Heart left ventricle (tissue), 16 donors: ENCODE results near the gene FYN. TPM values are rescaled to one million over a fixed set of nuclear protein-coding genes. Genes with fewer than 3 reads are reported as not detected.

Source experiments
- ATAC-seq, 4 donors: fragments of 200-7000 bp; cut with Tn5 transposase; one replicate each; pipeline ENCODE4 v1.9.1; 2020 to 2022; ENCODE audit warnings: moderate library complexity in 4 of 4, mild to moderate bottlenecking in 3 of 4, moderate number of reproducible peaks in 1 of 4
- DNase-seq, 5 donors: peaks; one replicate each; pipeline ENCODE4 v3.0.0-alpha.2; 2020
- H3K27ac ChIP-seq, 12 donors: fragments of 200-600 bp; sonication (generic) in 4 of 12; one replicate each; pipeline versions ENCODE4 v1.5.0 to v1.8.0; 2016 to 2022; ENCODE audit warnings: mild to moderate bottlenecking in 2 of 12
- H3K27me3 ChIP-seq, 9 donors: fragments of 200-600 bp; sonication (generic) in 2 of 9; one replicate each; pipeline versions ENCODE4 v1.5.1 to v1.8.0; 2016 to 2022; ENCODE audit warnings: mild to moderate bottlenecking in 3 of 9
- H3K36me3 ChIP-seq, 9 donors: fragments of 200-600 bp; sonication (generic) in 2 of 9; one replicate each; pipeline versions ENCODE4 v1.5.0 to v1.8.0; 2018 to 2022; ENCODE audit warnings: mild to moderate bottlenecking in 2 of 9
- H3K4me1 ChIP-seq, 12 donors: fragments of 200-600 bp; sonication (generic) in 4 of 12; one replicate each; pipeline versions ENCODE4 v1.5.0 to v1.8.0; 2016 to 2022; ENCODE audit warnings: mild to moderate bottlenecking in 3 of 12
- H3K4me3 ChIP-seq, 12 donors: fragments of 200-600 bp; sonication (generic) in 4 of 12; one replicate each; pipeline versions ENCODE4 v1.5.0 to v1.8.0; 2017 to 2022; ENCODE audit warnings: mild to moderate bottlenecking in 9 of 12, moderate library complexity in 4 of 12
- H3K9me3 ChIP-seq, 12 donors: fragments of 200-600 bp; sonication (generic) in 4 of 12; one replicate each; pipeline versions ENCODE4 v1.5.0 to v1.8.0; 2016 to 2022; ENCODE audit warnings: mild to moderate bottlenecking in 1 of 12
- CTCF ChIP-seq, 12 donors: fragments of 200-600 bp; sonication (generic) in 4 of 12; IDR thresholded peaks; one replicate each; pipeline versions ENCODE4 v1.5.0 to v1.8.0; 2018 to 2022; ENCODE audit warnings: antibody characterized with exemption in 12 of 12, mild to moderate bottlenecking in 5 of 12
- POLR2A ChIP-seq, 2 donors: fragments of 450-650 bp; IDR thresholded peaks; one replicate each; pipeline ENCODE4 v1.6.1; 2017; ENCODE audit warnings: antibody characterized with exemption in 2 of 2, mild to moderate bottlenecking in 2 of 2, moderate library complexity in 2 of 2
- WGBS, 4 donors: extraction: QIAGEN DNeasy Blood & Tissue Kit in 2 of 4; methylation state at CpG; one replicate each; pipeline versions ENCODE4 v1.1.5 to v1.1.7; 2013 to 2018; 5-methylcytosine and 5-hydroxymethylcytosine counted together
- intact Hi-C, 10 donors: fragments of 100-400 bp; cut with DNase I; formaldehyde crosslinking; loops; one replicate each; pipeline versions ENCODE4 v1.11.1 to v1.14.2; 2022
- polyA plus RNA-seq, 2 donors: library from polyadenylated mRNA; stranded (reverse); fragments of 200-250 nt; gene quantifications; one replicate each; pipeline ENCODE4 v1.2.3, GENCODE V29; 2013
- total RNA-seq, 9 donors: library from RNA; depleted of rRNA in 2 of 9; stranded (reverse); fragments of >200 nt in 2 of 9; fragmentation: NEBNext Ultra II Directional in 3 of 9; extraction: Animal tissue kit (Norgen Biotek cat#: 25700) in 3 of 9; gene quantifications; one replicate each; pipeline versions ENCODE4 v1.1.0 to v1.2.4, GENCODE V29; 2016 to 2023
- donor health status: ischemic (EF 13 %, LVEDD 7.1; RV severe dilation, severe dysfunction).
- donor health status: healthy with polysubstance abuse.
- donor health status: DM: no; HTN: yes; CAD: no.
- donor health status: DM: no; HTN: no; CAD: no.
- donor health status: ischemic (EF 25% LVEDD 6.9; RV normal size, moderate dysfunction).
- donor health status: ischemic (EF 25% LVEDD 5.7; RV mildly dilated, moderate dysfunction).
- donor health status: healthy.
- donor health status: DM: yes; HTN: yes; CAD: no.
- donor health status: ischemic (EF 35%, LVEDD 5.7; RV mildly dilated, moderate dysfunction).
- donor health status: nonischemic (EF 11% LVEDD 7.7; RV severe dilation, severe dysfunction).
- donor health status: DM: yes; HTN: yes; CAD: no.
- donor health status: PGD.
- donor health status: ischemic (EF 29% LVEDD 5.4; RV normal size, mild dysfunction).
- donor health status: nonischemic (EF 23%, LVEDD 6.1; RV moderate dilation, normal function).

Gene FYN
- total and polyA plus RNA-seq, 11 donors = 14.7 to 72.4 (median 52.3) TPM

GRCh38 chr6:111615916-111616612, 257.2 kb downstream of the FYN start:
- intact Hi-C loops = no loop called here
- no peaks in the 10 kb centered on the region for H3K27me3 ChIP-seq
- H3K4me1 ChIP-seq = peaks cover 0 to 18% (median 4%) of the 10 kb centered on the region in 12 donors
- no peak overlapping the region for H3K4me3 ChIP-seq
- no peak overlapping the region for H3K27ac ChIP-seq
- ATAC-seq (no peak), DNase-seq (no peak)
- WGBS, 4 donors = 83 to 85% (median 84%) methylated on average over 12 of the region's 12 CpGs
- H3K36me3 ChIP-seq = no peaks in the 10 kb centered on the region
- H3K9me3 ChIP-seq = no peaks in the 10 kb centered on the region
- TF ChIP-seq CTCF (IDR thresholded peaks at IDR 0.05) (no peak), POLR2A (IDR thresholded peaks at IDR 0.05) (no peak)

- no peak overlapping the region for H3K27ac ChIP-seq
- H3K36me3 ChIP-seq = no peaks in the 10 kb centered on the region
- DNase-seq (no peak), ATAC-seq (peak in 3 of 4 donors; percentile 31 to 42 (median 33))
- H3K4me1 ChIP-seq = peaks cover 0 to 13% (median 3%) of the 10 kb centered on the region in 12 donors
- 64 to 75% (median 67%) methylated on average over 12 of the region's 12 CpGs for WGBS, 4 donors
- TF ChIP-seq POLR2A (IDR thresholded peaks at IDR 0.05) = no peak
- no peak for TF ChIP-seq CTCF (IDR thresholded peaks at IDR 0.05)
- no peaks in the 10 kb centered on the region for H3K9me3 ChIP-seq
- no peaks in the 10 kb centered on the region for H3K27me3 ChIP-seq
- H3K4me3 ChIP-seq = no peak overlapping the region
- intact Hi-C loops = no loop called here
Measured at GRCh38 chr6:111614833-111615582, 258.2 kb downstream of the FYN start.

- Histone ChIP-seq H3K4me3 (no peak overlapping the region), H3K36me3 (no peaks in the 10 kb centered on the region), H3K27me3 (no peaks in the 10 kb centered on the region), H3K9me3 (no peaks in the 10 kb centered on the region), H3K27ac (no peak overlapping the region), H3K4me1 (peaks cover 0 to 11% (median 0%) of the 10 kb centered on the region in 12 donors)
- no peak for ATAC-seq
- 96 to 100% (median 97%) methylated on average over 3 of the region's 3 CpGs for WGBS, 4 donors
- TF ChIP-seq CTCF (IDR thresholded peaks at IDR 0.05) = no peak
- no peak for TF ChIP-seq POLR2A (IDR thresholded peaks at IDR 0.05)
- no peak for DNase-seq
- intact Hi-C loops = no loop called here
Measured at GRCh38 chr6:111612379-111612778, 260.9 kb downstream of the FYN start.

- no peak for TF ChIP-seq POLR2A (IDR thresholded peaks at IDR 0.05)
- TF ChIP-seq CTCF (IDR thresholded peaks at IDR 0.05) = no peak
- no peak overlapping the region for H3K4me3 ChIP-seq
- intact Hi-C loops = no loop called here
- H3K27me3 ChIP-seq = no peaks in the 10 kb centered on the region
- no peaks in the 10 kb centered on the region for H3K9me3 ChIP-seq
- WGBS, 4 donors = 93 to 96% (median 95%) methylated on average over 2 of the region's 2 CpGs
- DNase-seq = no peak
- peaks cover 0 to 21% (median 7%) of the 10 kb centered on the region in 12 donors for H3K4me1 ChIP-seq
- no peak overlapping the region for H3K27ac ChIP-seq
- H3K36me3 ChIP-seq = no peaks in the 10 kb centered on the region
- ATAC-seq = no peak
Measured at GRCh38 chr6:111610548-111611172, 262.6 kb downstream of the FYN start.
